Neural progenitor cell (in vitro differentiated cells): ENCODE results near the gene FBXO17. TPM values are rescaled to one million over a fixed set of nuclear protein-coding genes. Genes with fewer than 3 reads are reported as not detected.

ENCODE experiments used
- DNase-seq: peaks from one replicate; pipeline ENCODE4 v3.0.0-alpha.2; 2016; ENCODE audit warnings: low spot score
- H2AFZ ChIP-seq: fragments of 200-600 bp; sonication (generic); replicated peaks from 2 replicates; pipeline ENCODE4 v1.6.1; 2016; ENCODE audit warnings: antibody characterized with exemption
- H3F3A ChIP-seq: fragments of 200-600 bp; sonication (generic); 2 replicates; pipeline ENCODE4 v1.6.1; 2016; ENCODE audit warnings: antibody characterized with exemption, low read depth
- H3K27ac ChIP-seq: fragments of 200-600 bp; sonication (generic); 2 replicates; pipeline ENCODE4 v1.5.1; 2016; ENCODE audit warnings: mild to moderate bottlenecking
- H3K27me3 ChIP-seq: fragments of 200-600 bp; sonication (generic); 2 replicates; pipeline ENCODE4 v1.6.1; 2016; ENCODE audit warnings: mild to moderate bottlenecking, moderate library complexity
- H3K36me3 ChIP-seq: fragments of 200-600 bp; sonication (generic); 2 replicates; pipeline ENCODE4 v1.5.1; 2016
- H3K4me1 ChIP-seq: fragments of 200-600 bp; sonication (generic); 2 replicates; pipeline ENCODE4 v1.6.1; 2016; ENCODE audit warnings: mixed run types
- H3K4me2 ChIP-seq: fragments of 200-600 bp; sonication (generic); 2 replicates; pipeline ENCODE4 v1.6.1; 2016
- H3K4me3 ChIP-seq: fragments of 200-600 bp; sonication (generic); 2 replicates; pipeline ENCODE4 v1.5.1; 2016
- H3K79me2 ChIP-seq: fragments of 200-600 bp; sonication (generic); 2 replicates; pipeline ENCODE4 v1.6.1; 2016; ENCODE audit warnings: low read depth
- H3K9ac ChIP-seq: fragments of 200-600 bp; sonication (generic); 2 replicates; pipeline ENCODE4 v1.6.1; 2016
- H3K9me3 ChIP-seq: fragments of 200-600 bp; sonication (generic); 2 replicates; pipeline ENCODE4 v1.5.1; 2016; ENCODE audit warnings: low read depth
- H4K20me1 ChIP-seq: fragments of 200-600 bp; sonication (generic); 2 replicates; pipeline ENCODE4 v1.6.1; 2016; ENCODE audit warnings: low read depth
- H3K27ac Mint-ChIP-seq: 3 replicates; pipeline ENCODE4 v1.8.0; 2021; ENCODE audit warnings: mixed read lengths
- H3K27me3 Mint-ChIP-seq: 2 replicates; pipeline ENCODE4 v1.8.0; 2022; ENCODE audit warnings: low read depth, mild to moderate bottlenecking, inconsistent platforms, moderate library complexity, mixed read lengths; ENCODE audit not compliant: insufficient read depth
- H3K36me3 Mint-ChIP-seq: 3 replicates; pipeline ENCODE4 v1.8.0; 2021; ENCODE audit warnings: mixed read lengths
- H3K4me1 Mint-ChIP-seq: 3 replicates; pipeline ENCODE4 v1.8.0; 2021; ENCODE audit warnings: mixed read lengths
- H3K4me3 Mint-ChIP-seq: 3 replicates; pipeline ENCODE4 v1.8.0; 2021; ENCODE audit warnings: mild to moderate bottlenecking, moderate library complexity, mixed read lengths
- H3K9me3 Mint-ChIP-seq: 3 replicates; pipeline ENCODE4 v1.8.0; 2020; ENCODE audit warnings: mixed read lengths
- CTCF ChIP-seq: fragments of 200-600 bp; sonication (generic); IDR thresholded peaks from 2 replicates; pipeline ENCODE4 v1.5.1; 2017; ENCODE audit warnings: antibody characterized with exemption, mild to moderate bottlenecking
- EZH2 ChIP-seq: fragments of 200-600 bp; sonication (generic); IDR thresholded peaks from 2 replicates; pipeline ENCODE4 v1.6.1; 2017; ENCODE audit warnings: antibody characterized with exemption, mild to moderate bottlenecking, moderate library complexity
- EZH2phosphoT487 ChIP-seq: fragments of 200-600 bp; sonication (generic); IDR thresholded peaks from 2 replicates; pipeline ENCODE4 v1.6.1; 2017; ENCODE audit warnings: antibody characterized with exemption
- total RNA-seq: library from RNA; depleted of rRNA; stranded (reverse); fragments of >200 nt; gene quantifications from 2 replicates; pipeline ENCODE4 v1.2.3, GENCODE V29; 2015; ENCODE audit warnings: low replicate concordance

The FBXO17 gene
- total RNA-seq, 1 donor from 2014 or later = 8.3 TPM

GRCh38 chr19:39017646-39018045 is 42.1 kb upstream of the FBXO17 start:
- Mint-ChIP-seq H3K27me3 (peaks cover 8% of the 10 kb centered on the region), H3K36me3 (peaks cover 1% of the 10 kb centered on the region), H3K4me3 (no peak overlapping the region), H3K27ac (no peak overlapping the region), H3K4me1 (no peaks in the 10 kb centered on the region), H3K9me3 (peaks cover 9% of the 10 kb centered on the region)
- no peak for DNase-seq
- Histone ChIP-seq H3K79me2 (no peaks in the 10 kb centered on the region), H4K20me1 (no peaks in the 10 kb centered on the region), H3K36me3 (no peaks in the 10 kb centered on the region), H3K9me3 (no peaks in the 10 kb centered on the region), H3K9ac (no peak overlapping the region), H2AFZ (no peak overlapping the region), H3K4me2 (no peak overlapping the region), H3F3A (no peaks in the 10 kb centered on the region), H3K4me1 (no peaks in the 10 kb centered on the region), H3K4me3 (no peak overlapping the region), H3K27ac (no peak overlapping the region), H3K27me3 (no peaks in the 10 kb centered on the region)
- TF ChIP-seq EZH2phosphoT487 (no peak), EZH2 (no peak), CTCF (no peak)

- peaks cover 9% of the 10 kb centered on the region for H3K9me3 Mint-ChIP-seq
- no peak overlapping the region for H3K9ac ChIP-seq
- no peaks in the 10 kb centered on the region for H3K27me3 ChIP-seq
- H2AFZ ChIP-seq = no peak overlapping the region
- DNase-seq = no peak
- H3K9me3 ChIP-seq = no peaks in the 10 kb centered on the region
- H3K4me2 ChIP-seq = no peak overlapping the region
- peaks cover 1% of the 10 kb centered on the region for H3K36me3 Mint-ChIP-seq
- no peaks in the 10 kb centered on the region for H3K4me1 Mint-ChIP-seq
- no peaks in the 10 kb centered on the region for H4K20me1 ChIP-seq
- H3F3A ChIP-seq = no peaks in the 10 kb centered on the region
- H3K27ac Mint-ChIP-seq = no peak overlapping the region
- H3K36me3 ChIP-seq = no peaks in the 10 kb centered on the region
- no peak for TF ChIP-seq EZH2
- no peak for TF ChIP-seq EZH2phosphoT487
- TF ChIP-seq CTCF = no peak
- H3K4me3 ChIP-seq = no peak overlapping the region
- no peak overlapping the region for H3K27ac ChIP-seq
- H3K4me3 Mint-ChIP-seq = no peak overlapping the region
- no peaks in the 10 kb centered on the region for H3K79me2 ChIP-seq
- H3K4me1 ChIP-seq = no peaks in the 10 kb centered on the region
- H3K27me3 Mint-ChIP-seq = peaks cover 8% of the 10 kb centered on the region
These were observed 41.5 kb upstream of the FBXO17 start for GRCh38 chr19:39017026-39017425.

- Histone ChIP-seq H3K27me3 (no peaks in the 10 kb centered on the region), H3K4me3 (no peak overlapping the region), H3K9ac (no peak overlapping the region), H3K9me3 (no peaks in the 10 kb centered on the region), H3K4me2 (no peak overlapping the region), H4K20me1 (no peaks in the 10 kb centered on the region), H3K79me2 (no peaks in the 10 kb centered on the region), H2AFZ (no peak overlapping the region), H3K4me1 (no peaks in the 10 kb centered on the region), H3F3A (no peaks in the 10 kb centered on the region), H3K36me3 (no peaks in the 10 kb centered on the region), H3K27ac (no peak overlapping the region)
- no peak overlapping the region for H3K27ac Mint-ChIP-seq
- no peak for DNase-seq
- peaks cover 6% of the 10 kb centered on the region for H3K9me3 Mint-ChIP-seq
- H3K36me3 Mint-ChIP-seq = no peaks in the 10 kb centered on the region
- H3K27me3 Mint-ChIP-seq = peaks cover 6% of the 10 kb centered on the region
- no peaks in the 10 kb centered on the region for H3K4me1 Mint-ChIP-seq
- H3K4me3 Mint-ChIP-seq = no peak overlapping the region
- TF ChIP-seq EZH2phosphoT487 (no peak), CTCF (no peak), EZH2 (no peak)
These were observed 38.5 kb upstream of the FBXO17 start for GRCh38 chr19:39014037-39014436.

- no peak overlapping the region for H3K27ac ChIP-seq
- peaks cover 2% of the 10 kb centered on the region for H3K27me3 Mint-ChIP-seq
- no peaks in the 10 kb centered on the region for H3F3A ChIP-seq
- H3K27me3 ChIP-seq = no peaks in the 10 kb centered on the region
- H3K4me3 ChIP-seq = no peak overlapping the region
- no peak overlapping the region for H3K4me2 ChIP-seq
- no peaks in the 10 kb centered on the region for H4K20me1 ChIP-seq
- no peaks in the 10 kb centered on the region for H3K79me2 ChIP-seq
- H3K9ac ChIP-seq = no peak overlapping the region
- H3K36me3 Mint-ChIP-seq = no peaks in the 10 kb centered on the region
- TF ChIP-seq EZH2 (no peak), EZH2phosphoT487 (no peak), CTCF (no peak)
- DNase-seq = no peak
- H3K36me3 ChIP-seq = no peaks in the 10 kb centered on the region
- no peak overlapping the region for H3K4me3 Mint-ChIP-seq
- H3K9me3 ChIP-seq = no peaks in the 10 kb centered on the region
- H3K27ac Mint-ChIP-seq = no peak overlapping the region
- H3K9me3 Mint-ChIP-seq = peaks cover 3% of the 10 kb centered on the region
- H3K4me1 Mint-ChIP-seq = peaks cover 2% of the 10 kb centered on the region
- no peaks in the 10 kb centered on the region for H3K4me1 ChIP-seq
- no peak overlapping the region for H2AFZ ChIP-seq
These were observed 33.5 kb upstream of the FBXO17 start for GRCh38 chr19:39009001-39009400.
